Measurements from ENCODE around the gene SAMD1. TPM values are rescaled to one million over a fixed set of nuclear protein-coding genes. Genes with fewer than 3 reads are reported as not detected.

The SAMD1 gene
- total and polyA plus RNA-seq, 2 of the 13 experiments (the other 11 are each of a cell fraction or from before 2014, with no cell fraction given): 17.5 to 45.0 TPM

GRCh38 chr19:14059093-14059480 is 31.5 kb downstream of the SAMD1 start (continued):
- no peak for TF ChIP-seq RARA (CRISPR knock-in tag; IDR thresholded peaks at IDR 0.05)
- TF ChIP-seq ZNF740 (CRISPR knock-in tag; IDR thresholded peaks at IDR 0.05): peak; percentile 2; the same call in 1 of the 2 replicates
- TF ChIP-seq ZNF572 (CRISPR knock-in tag; IDR thresholded peaks at IDR 0.05): no peak
- TF ChIP-seq PBX2 (CRISPR knock-in tag; IDR thresholded peaks at IDR 0.05): no peak
- TF ChIP-seq TAF15 (IDR thresholded peaks at IDR 0.05; ENCODE audit: low read depth, low read length, poor library complexity, severe bottlenecking): no peak
- TF ChIP-seq SPEN (CRISPR knock-in tag; IDR thresholded peaks at IDR 0.05; ENCODE audit: low read depth): no peak
- TF ChIP-seq ZNF550 (CRISPR knock-in tag; IDR thresholded peaks at IDR 0.05; ENCODE audit: borderline replicate concordance): no peak
- no peak for TF ChIP-seq FOXK2 (IDR thresholded peaks at IDR 0.05)
- no peak for TF ChIP-seq NAIF1 (CRISPR knock-in tag; IDR thresholded peaks at IDR 0.05; ENCODE audit: borderline replicate concordance)
- no peak for TF ChIP-seq YY1 (IDR thresholded peaks at IDR 0.05; ENCODE audit: insufficient read depth, insufficient replicate concordance, low read depth, low read length)
- peak; percentile 94 for TF ChIP-seq ZNF629 (CRISPR knock-in tag; conservative IDR thresholded peaks at IDR 0.05)
- no peak for TF ChIP-seq ZBTB26 (CRISPR knock-in tag; IDR thresholded peaks at IDR 0.05; ENCODE audit: borderline replicate concordance)
- peak; percentile 71; the same call in 1 of the 2 replicates for TF ChIP-seq ZBTB7A (CRISPR knock-in tag; IDR thresholded peaks at IDR 0.05)
- TF ChIP-seq HES4 (CRISPR knock-in tag; IDR thresholded peaks at IDR 0.05; ENCODE audit: borderline replicate concordance): no peak
- 0 out of 2 replicates have a peak, but pooled peaks have one; percentile 21 for TF ChIP-seq ZNF556 (CRISPR knock-in tag; IDR thresholded peaks at IDR 0.05; ENCODE audit: borderline replicate concordance)
- no peak for TF ChIP-seq KMT2B (CRISPR knock-in tag; IDR thresholded peaks at IDR 0.05)
- 0 out of 2 replicates have a peak, but pooled peaks have one; percentile 21 for TF ChIP-seq PHF21A (CRISPR knock-in tag; IDR thresholded peaks at IDR 0.05)
- no peak for TF ChIP-seq ZNF737 (CRISPR knock-in tag; IDR thresholded peaks at IDR 0.05; ENCODE audit: borderline replicate concordance)
- no peak for TF ChIP-seq NFKB2 (CRISPR knock-in tag; IDR thresholded peaks at IDR 0.05; ENCODE audit: borderline replicate concordance)
- TF ChIP-seq ZBTB38 (CRISPR knock-in tag; IDR thresholded peaks at IDR 0.05): 0 out of 2 replicates have a peak, but pooled peaks have one; percentile 22
- no peak for TF ChIP-seq ZBTB37 (CRISPR knock-in tag; IDR thresholded peaks at IDR 0.05)
- 0 out of 2 replicates have a peak, but pooled peaks have one; percentile 26 for TF ChIP-seq ZNF280B (CRISPR knock-in tag; IDR thresholded peaks at IDR 0.05; ENCODE audit: borderline replicate concordance)
